ENCODE measurements around the gene ADAMTSL3. TPM values are rescaled to one million over a fixed set of nuclear protein-coding genes. Genes with fewer than 3 reads are reported as not detected.
A peak's percentile ranks its signal among the peaks of the same experiment; 100 is the strongest.

Gene ADAMTSL3
- total and polyA plus RNA-seq, 2 of the 4 experiments (the other 2 are of a cell fraction): under 0.01 to 0.02 TPM

GRCh38 chr15:83818591-83818990 lies 164.7 kb downstream of the ADAMTSL3 start:
- in situ Hi-C loops (cut with MboI; ENCODE audit: low sequenced_read_pairs): no loop called here
- Histone ChIP-seq H2AK5ac (ENCODE audit: low read depth, low read length) (no peak overlapping the region), H3K27me3 (ENCODE audit: control insufficient read depth, insufficient read depth, low read length) (no peaks in the 10 kb centered on the region), H3K23ac (ENCODE audit: low read depth, low read length) (no peak overlapping the region), H3K18ac (ENCODE audit: low read depth, low read length) (no peak overlapping the region), H3K4me1 (ENCODE audit: control insufficient read depth, insufficient read depth, low read length) (no peaks in the 10 kb centered on the region), H3K14ac (replicated peaks; ENCODE audit: low read depth, low read length) (no peak overlapping the region), H2BK120ac (ENCODE audit: low read depth, low read length) (no peak overlapping the region), H4K8ac (ENCODE audit: low read depth in 2 of 2, low read length in 2 of 2) (no peak overlapping the region), H3K79me1 (ENCODE audit: low read depth in 1 of 2, low read length in 2 of 2) (no peaks in the 10 kb centered on the region), H3K27ac (ENCODE audit: insufficient read depth, low read length) (no peak overlapping the region), H3K4ac (ENCODE audit: low read depth, low read length) (no peak overlapping the region), H2BK15ac (ENCODE audit: low read depth, low read length) (no peak overlapping the region), H3K9me3 (ENCODE audit: control insufficient read depth, insufficient read depth, low read length) (no peaks in the 10 kb centered on the region), H3K56ac (ENCODE audit: extremely low read depth, insufficient read depth, low read length) (no peak overlapping the region), H3K4me2 (ENCODE audit: low read depth, low read length) (no peak overlapping the region), H2BK5ac (ENCODE audit: low read depth, low read length, poor library complexity, severe bottlenecking) (no peak overlapping the region), H2AK9ac (replicated peaks; ENCODE audit: low read depth, low read length, poor library complexity) (no peak overlapping the region), H3K36me3 (ENCODE audit: control insufficient read depth, insufficient read depth, low read length) (no peaks in the 10 kb centered on the region), H4K91ac (ENCODE audit: insufficient read depth, low read depth, low read length) (no peak overlapping the region), H3K9me1 (ENCODE audit: insufficient read depth, low read length) (no peaks in the 10 kb centered on the region), H3K9ac (ENCODE audit: low read depth, low read length) (no peak overlapping the region), H2AFZ (replicated peaks; ENCODE audit: low read length, poor library complexity) (no peak overlapping the region), H4K20me1 (ENCODE audit: insufficient read depth, low read length) (no peaks in the 10 kb centered on the region), H4K5ac (ENCODE audit: low read depth, low read length) (no peak overlapping the region), H2BK20ac (ENCODE audit: low read depth, low read length) (no peak overlapping the region), H3K4me3 (ENCODE audit: insufficient read depth, low read depth, low read length) (no peak overlapping the region)
- dilution Hi-C loops (cut with HindIII; ENCODE audit: low sequenced_read_pairs, unreplicated experiment): no loop called here
- no peak for ATAC-seq (ENCODE audit: low read depth)
- no peak for TF ChIP-seq FOS (IDR thresholded peaks at IDR 0.05; ENCODE audit: low read depth, low read length)
- TF ChIP-seq MAFK (IDR thresholded peaks at IDR 0.05; ENCODE audit: low read depth, low read length): peak; percentile 81
- ChIA-PET CTCF (no interaction called here), POLR2A (ENCODE audit: unreplicated experiment) (no interaction called here)
- WGBS, 2 experiments (ENCODE audit: extremely low coverage in 2 of 2, insufficient read length in 1 of 2): 100% methylated on average over 1 of the region's 8 CpGs; no CpG with 5 or more reads in 1 of the 2 experiments
- BruUV-seq (replicated peaks): no TSS peak
- no peak for DNase-seq
- intact Hi-C loops (cut with micrococcal nuclease): no loop called here
